GM21737 (cell line): ENCODE data around the gene ATP8A2.
"Not testable (repeated sequence)": the region's sequence is repeated elsewhere in the genome, so short reads cannot be mapped to it uniquely, and the experiment has no call there.

Experiments
- ATAC-seq: cut with Tn5 transposase; IDR thresholded peaks from one replicate; pipeline ENCODE4 v1.9.1; 2021; ENCODE audit warnings: mild to moderate bottlenecking, moderate library complexity; ENCODE audit not compliant: unreplicated experiment

Gene ATP8A2

GRCh38 chr13:26052337-26052736 lies 680.6 kb downstream of the ATP8A2 start:
- ATAC-seq: no peak

GRCh38 chr13:26053418-26053980 lies 681.7 kb downstream of the ATP8A2 start:
- no peak for ATAC-seq

- ATAC-seq: no peak
These were observed 683.1 kb downstream of the ATP8A2 start for GRCh38 chr13:26054896-26055295.

GRCh38 chr13:26058704-26059103 lies 686.9 kb downstream of the ATP8A2 start:
- no peak for ATAC-seq

GRCh38 chr13:26060357-26060756 lies 688.6 kb downstream of the ATP8A2 start:
- ATAC-seq: no peak

- no peak for ATAC-seq
These were observed 689.5 kb downstream of the ATP8A2 start for GRCh38 chr13:26061256-26061655.

- no peak for ATAC-seq
These were observed 690.2 kb downstream of the ATP8A2 start for GRCh38 chr13:26061947-26062346.

- no peak for ATAC-seq
These were observed 691.2 kb downstream of the ATP8A2 start for GRCh38 chr13:26062853-26063444.

GRCh38 chr13:26066492-26066891 lies 694.7 kb downstream of the ATP8A2 start:
- not testable (repeated sequence) for ATAC-seq

- ATAC-seq: no peak
These were observed 695.8 kb downstream of the ATP8A2 start for GRCh38 chr13:26067601-26068000.

GRCh38 chr13:26068372-26068771 lies 696.6 kb downstream of the ATP8A2 start:
- ATAC-seq: not testable (repeated sequence)

GRCh38 chr13:26069642-26070041 lies 697.9 kb downstream of the ATP8A2 start:
- ATAC-seq: not testable (repeated sequence)

- ATAC-seq: no peak
These were observed 699.9 kb downstream of the ATP8A2 start for GRCh38 chr13:26071691-26072090.

- not testable (repeated sequence) for ATAC-seq
These were observed 700.6 kb downstream of the ATP8A2 start for GRCh38 chr13:26072335-26072734.

- ATAC-seq: no peak
These were observed 702.9 kb downstream of the ATP8A2 start for GRCh38 chr13:26074706-26075105.
